NCI-H524 treated with DMSO at 0.1 percent for 48 hours (cell line): Measurements from ENCODE around the gene SORCS2.

Source experiments
- DNase-seq: peaks from one replicate; lab custom pipeline; 2025; lab: John Stamatoyannopoulos, UW

SORCS2 gene

GRCh38 chr4:7652006-7652405 is 459.7 kb downstream of the SORCS2 start:
- no peak for DNase-seq

- no peak for DNase-seq
Measured at GRCh38 chr4:7652451-7652881, 460.1 kb downstream of the SORCS2 start.

GRCh38 chr4:7652906-7653305 is 460.6 kb downstream of the SORCS2 start:
- DNase-seq = no peak

GRCh38 chr4:7653510-7654369 is 461.4 kb downstream of the SORCS2 start:
- no peak for DNase-seq

GRCh38 chr4:7654550-7655445 is 462.5 kb downstream of the SORCS2 start:
- DNase-seq = no peak

- DNase-seq = no peak
Measured at GRCh38 chr4:7655511-7656243, 463.3 kb downstream of the SORCS2 start.

GRCh38 chr4:7656244-7656800 is 464.0 kb downstream of the SORCS2 start:
- DNase-seq = no peak

- DNase-seq = no peak
Measured at GRCh38 chr4:7657545-7658297, 465.4 kb downstream of the SORCS2 start.

GRCh38 chr4:7658341-7659204 is 466.2 kb downstream of the SORCS2 start:
- DNase-seq = no peak

- no peak for DNase-seq
Measured at GRCh38 chr4:7659429-7660175, 467.3 kb downstream of the SORCS2 start.

- no peak for DNase-seq
Measured at GRCh38 chr4:7660176-7661039, 468.1 kb downstream of the SORCS2 start.

GRCh38 chr4:7661066-7661748 is 468.9 kb downstream of the SORCS2 start:
- DNase-seq = no peak

- no peak for DNase-seq
Measured at GRCh38 chr4:7661846-7662506, 469.6 kb downstream of the SORCS2 start.

GRCh38 chr4:7662507-7662846 is 470.1 kb downstream of the SORCS2 start:
- DNase-seq = no peak

- DNase-seq = no peak
Measured at GRCh38 chr4:7663075-7663541, 470.8 kb downstream of the SORCS2 start.

GRCh38 chr4:7664106-7664505 is 471.8 kb downstream of the SORCS2 start:
- DNase-seq = no peak

- no peak for DNase-seq
Measured at GRCh38 chr4:7665321-7665720, 473.0 kb downstream of the SORCS2 start.
